Natural killer cell (primary cell): ENCODE data around the gene DRAP1. TPM values are rescaled to one million over a fixed set of nuclear protein-coding genes. Genes with fewer than 3 reads are reported as not detected.

Source experiments
- ATAC-seq, 3 donors: fragments of 150-1000 bp in 2 of 3; fragments of 200-7000 bp in 1 of 3; cut with Tn5 transposase; 1 replicate in 1 of 3; 2 replicates in 2 of 3; pipeline ENCODE4 v1.10.0; 2021; ENCODE audit warnings: mild to moderate bottlenecking in 2 of 3, moderate library complexity in 2 of 3
- DNase-seq, 2 donors: peaks; one replicate each; pipeline versions ENCODE4 v3.0.0 to v3.0.0-alpha.2; 2013 to 2021; ENCODE audit warnings: mixed read lengths in 1 of 2
- H3K27ac ChIP-seq: one replicate; pipeline ENCODE4 v1.5.1; 2013; ENCODE audit warnings: mild to moderate bottlenecking, low read length
- H3K27me3 ChIP-seq: one replicate; pipeline ENCODE4 v1.6.1; 2013; ENCODE audit warnings: low read length; ENCODE audit not compliant: control insufficient read depth, insufficient read depth
- H3K36me3 ChIP-seq: one replicate; pipeline ENCODE4 v1.6.1; 2013; ENCODE audit warnings: low read length; ENCODE audit not compliant: control insufficient read depth, insufficient read depth
- H3K4me1 ChIP-seq: one replicate; pipeline ENCODE4 v1.6.1; 2013; ENCODE audit warnings: low read length; ENCODE audit not compliant: control insufficient read depth, insufficient read depth
- H3K4me3 ChIP-seq: one replicate; pipeline ENCODE4 v1.5.1; 2013; ENCODE audit warnings: low read length
- H3K9me3 ChIP-seq: one replicate; pipeline ENCODE4 v1.6.1; 2013; ENCODE audit warnings: low read length; ENCODE audit not compliant: control insufficient read depth, insufficient read depth
- H3K27ac Mint-ChIP-seq, 2 donors: one replicate each; pipeline ENCODE4 v1.8.0; 2022; ENCODE audit warnings: mild to moderate bottlenecking in 2 of 2, mixed read lengths in 2 of 2, moderate library complexity in 1 of 2
- H3K27me3 Mint-ChIP-seq, 2 donors: one replicate each; pipeline ENCODE4 v1.8.0; 2022; ENCODE audit warnings: low read depth in 2 of 2, mixed read lengths in 2 of 2
- H3K36me3 Mint-ChIP-seq: one replicate; pipeline ENCODE4 v1.8.0; 2022; ENCODE audit warnings: mixed read lengths
- H3K4me1 Mint-ChIP-seq, 2 donors: one replicate each; pipeline ENCODE4 v1.8.0; 2022; ENCODE audit warnings: mixed read lengths in 2 of 2
- H3K4me3 Mint-ChIP-seq: one replicate; pipeline ENCODE4 v1.8.0; 2022; ENCODE audit warnings: mild to moderate bottlenecking, moderate library complexity, mixed read lengths
- H3K9me3 Mint-ChIP-seq, 2 donors: one replicate each; pipeline ENCODE4 v1.8.0; 2022; ENCODE audit warnings: mixed read lengths in 2 of 2
- WGBS: methylation state at CpG from one replicate; pipeline ENCODE4 v1.1.7; 2013; ENCODE audit warnings: missing lambda C conversion rate; ENCODE audit not compliant: insufficient coverage; 5-methylcytosine and 5-hydroxymethylcytosine counted together
- intact Hi-C: fragments of 100-400 bp; cut with micrococcal nuclease; formaldehyde crosslinking; loops from one replicate; pipeline ENCODE4 v1.14.2; 2022
- total RNA-seq, 4 donors: library from RNA; stranded (reverse); fragments of 120-200 nt in 1 of 4; gene quantifications; one replicate each; pipeline versions ENCODE4 v1.2.3 to v1.2.4, GENCODE V29; 2013 to 2022
- TF ChIP-seq, protein P1 (sequence below): fragments of 200-600 bp; IDR thresholded peaks from one replicate; pipeline ENCODE4 v1.8.0; 2022; ENCODE audit warnings: antibody characterized with exemption

Gene DRAP1
- total RNA-seq, 3 donors from 2014 or later (not counting 1 experiment from before 2014, with no cell fraction given), result 114 to 115 (median 115) TPM

- intact Hi-C loops, result loop anchor here (5.0 kb wide), 1 partner anchor 73 kb away; the partner anchor contains the start of gene CCDC85B
- TF ChIP-seq, protein P1, sequence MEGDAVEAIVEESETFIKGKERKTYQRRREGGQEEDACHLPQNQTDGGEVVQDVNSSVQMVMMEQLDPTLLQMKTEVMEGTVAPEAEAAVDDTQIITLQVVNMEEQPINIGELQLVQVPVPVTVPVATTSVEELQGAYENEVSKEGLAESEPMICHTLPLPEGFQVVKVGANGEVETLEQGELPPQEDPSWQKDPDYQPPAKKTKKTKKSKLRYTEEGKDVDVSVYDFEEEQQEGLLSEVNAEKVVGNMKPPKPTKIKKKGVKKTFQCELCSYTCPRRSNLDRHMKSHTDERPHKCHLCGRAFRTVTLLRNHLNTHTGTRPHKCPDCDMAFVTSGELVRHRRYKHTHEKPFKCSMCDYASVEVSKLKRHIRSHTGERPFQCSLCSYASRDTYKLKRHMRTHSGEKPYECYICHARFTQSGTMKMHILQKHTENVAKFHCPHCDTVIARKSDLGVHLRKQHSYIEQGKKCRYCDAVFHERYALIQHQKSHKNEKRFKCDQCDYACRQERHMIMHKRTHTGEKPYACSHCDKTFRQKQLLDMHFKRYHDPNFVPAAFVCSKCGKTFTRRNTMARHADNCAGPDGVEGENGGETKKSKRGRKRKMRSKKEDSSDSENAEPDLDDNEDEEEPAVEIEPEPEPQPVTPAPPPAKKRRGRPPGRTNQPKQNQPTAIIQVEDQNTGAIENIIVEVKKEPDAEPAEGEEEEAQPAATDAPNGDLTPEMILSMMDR, result no peak
- ATAC-seq (no peak), DNase-seq (no peak)
- Mint-ChIP-seq H3K27me3 (no peaks in the 10 kb centered on the region), H3K9me3 (no peaks in the 10 kb centered on the region), H3K36me3 (no peaks in the 10 kb centered on the region), H3K27ac (no peak overlapping the region), H3K4me1 (peaks cover 24 to 52% of the 10 kb centered on the region in 2 donors), H3K4me3 (no peak overlapping the region)
- Histone ChIP-seq H3K4me3 (no peak overlapping the region), H3K36me3 (peaks cover 60% of the 10 kb centered on the region), H3K27me3 (no peaks in the 10 kb centered on the region), H3K9me3 (no peaks in the 10 kb centered on the region), H3K4me1 (peaks cover 28% of the 10 kb centered on the region), H3K27ac (no peak overlapping the region)
- WGBS, result 98% methylated on average over 10 of the region's 10 CpGs
Measured at GRCh38 chr11:65964906-65965305, 45.7 kb downstream of the DRAP1 start.

DNA sequence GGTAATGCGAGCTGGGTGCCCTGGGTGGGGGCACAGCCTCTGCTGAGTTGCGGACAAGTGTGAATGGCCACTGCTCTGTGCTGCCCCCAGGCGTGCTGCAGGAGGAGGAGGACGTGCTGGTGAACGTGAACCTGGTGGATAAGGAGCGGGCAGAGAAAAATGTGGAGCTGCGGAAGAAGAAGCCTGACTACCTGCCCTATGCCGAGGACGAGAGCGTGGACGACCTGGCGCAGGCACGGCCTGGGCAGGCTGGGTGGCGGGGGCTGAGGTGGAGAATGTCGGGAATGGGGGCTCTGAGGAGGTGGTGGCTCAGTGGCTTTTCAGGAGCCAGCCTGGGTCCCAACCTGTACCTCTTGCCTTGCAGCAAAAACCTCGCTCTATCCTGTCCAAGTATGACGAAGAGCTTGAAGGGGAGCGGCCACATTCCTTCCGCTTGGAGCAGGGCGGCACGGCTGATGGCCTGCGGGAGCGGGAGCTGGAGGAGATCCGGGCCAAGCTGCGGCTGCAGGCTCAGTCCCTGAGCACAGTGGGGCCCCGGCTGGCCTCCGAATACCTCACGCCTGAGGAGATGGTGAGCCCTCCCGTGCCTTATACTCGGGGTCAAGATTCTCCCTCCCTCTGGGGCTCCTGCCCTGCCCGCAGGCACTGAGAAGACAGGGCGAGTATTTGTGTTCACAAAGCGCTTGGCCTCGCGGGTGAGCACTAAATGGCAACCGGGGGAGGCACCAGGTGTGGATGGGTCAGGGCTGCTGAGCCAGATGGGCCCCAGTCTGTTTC is 46.9 kb downstream of the DRAP1 start:
- no peaks in the 10 kb centered on the region for H3K9me3 Mint-ChIP-seq
- peaks cover 21% of the 10 kb centered on the region for H3K4me1 ChIP-seq
- H3K27me3 ChIP-seq, result no peaks in the 10 kb centered on the region
- peaks cover 25 to 56% of the 10 kb centered on the region in 2 donors for H3K4me1 Mint-ChIP-seq
- no peaks in the 10 kb centered on the region for H3K36me3 Mint-ChIP-seq
- no peak overlapping the region for H3K27ac ChIP-seq
- no peak overlapping the region for H3K4me3 Mint-ChIP-seq
- peaks cover 67% of the 10 kb centered on the region for H3K36me3 ChIP-seq
- no peaks in the 10 kb centered on the region for H3K27me3 Mint-ChIP-seq
- no peaks in the 10 kb centered on the region for H3K9me3 ChIP-seq
- H3K4me3 ChIP-seq, result no peak overlapping the region
- WGBS, result 98% methylated on average over 36 of the region's 36 CpGs
- intact Hi-C loops, result no loop called here
- DNase-seq, result no peak
- ATAC-seq, result no peak
- H3K27ac Mint-ChIP-seq, result no peak overlapping the region
- TF ChIP-seq, protein P1, result no peak

GRCh38 chr11:65967329-65967934 is 48.2 kb downstream of the DRAP1 start:
- TF ChIP-seq, protein P1, result no peak
- Mint-ChIP-seq H3K4me1 (peaks cover 20 to 50% of the 10 kb centered on the region in 2 donors), H3K27ac (no peak overlapping the region), H3K4me3 (no peak overlapping the region), H3K27me3 (no peaks in the 10 kb centered on the region), H3K36me3 (no peaks in the 10 kb centered on the region), H3K9me3 (no peaks in the 10 kb centered on the region)
- peaks cover 16% of the 10 kb centered on the region for H3K4me1 ChIP-seq
- H3K4me3 ChIP-seq, result no peak overlapping the region
- WGBS, result 97% methylated on average over 30 of the region's 30 CpGs
- no peaks in the 10 kb centered on the region for H3K27me3 ChIP-seq
- no peak overlapping the region for H3K27ac ChIP-seq
- H3K9me3 ChIP-seq, result no peaks in the 10 kb centered on the region
- H3K36me3 ChIP-seq, result peaks cover 67% of the 10 kb centered on the region
- intact Hi-C loops, result no loop called here
- DNase-seq, result no peak
- no peak for ATAC-seq
